ENCODE measurements around the gene KDM4B.

DNA sequence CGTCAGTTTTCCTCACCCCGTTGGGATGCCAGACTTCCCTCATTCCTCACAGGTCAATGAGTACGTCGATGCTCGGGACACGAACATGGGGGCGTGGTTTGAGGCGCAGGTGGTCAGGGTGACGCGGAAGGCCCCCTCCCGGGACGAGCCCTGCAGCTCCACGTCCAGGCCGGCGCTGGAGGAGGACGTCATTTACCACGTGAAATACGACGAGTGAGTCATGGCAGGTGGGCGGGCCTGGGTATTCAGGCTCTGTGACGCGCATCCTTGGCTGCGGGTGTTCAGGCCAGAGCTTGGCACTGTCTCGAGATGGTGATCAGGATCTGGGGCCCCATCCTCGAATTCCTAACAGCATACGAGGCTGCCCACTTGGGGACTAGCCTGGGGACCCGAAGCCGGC, 38.2 kb upstream of the KDM4B start:
- TF ChIP-seq BRCA1 (IDR thresholded peaks at IDR 0.05; ENCODE audit: low read depth, low read length) (no peak), EP300 (IDR thresholded peaks at IDR 0.05; ENCODE audit: borderline replicate concordance in 1 of 2, low read depth in 2 of 2, low read length in 2 of 2) (no peak)
- TF ChIP-seq, protein P1, sequence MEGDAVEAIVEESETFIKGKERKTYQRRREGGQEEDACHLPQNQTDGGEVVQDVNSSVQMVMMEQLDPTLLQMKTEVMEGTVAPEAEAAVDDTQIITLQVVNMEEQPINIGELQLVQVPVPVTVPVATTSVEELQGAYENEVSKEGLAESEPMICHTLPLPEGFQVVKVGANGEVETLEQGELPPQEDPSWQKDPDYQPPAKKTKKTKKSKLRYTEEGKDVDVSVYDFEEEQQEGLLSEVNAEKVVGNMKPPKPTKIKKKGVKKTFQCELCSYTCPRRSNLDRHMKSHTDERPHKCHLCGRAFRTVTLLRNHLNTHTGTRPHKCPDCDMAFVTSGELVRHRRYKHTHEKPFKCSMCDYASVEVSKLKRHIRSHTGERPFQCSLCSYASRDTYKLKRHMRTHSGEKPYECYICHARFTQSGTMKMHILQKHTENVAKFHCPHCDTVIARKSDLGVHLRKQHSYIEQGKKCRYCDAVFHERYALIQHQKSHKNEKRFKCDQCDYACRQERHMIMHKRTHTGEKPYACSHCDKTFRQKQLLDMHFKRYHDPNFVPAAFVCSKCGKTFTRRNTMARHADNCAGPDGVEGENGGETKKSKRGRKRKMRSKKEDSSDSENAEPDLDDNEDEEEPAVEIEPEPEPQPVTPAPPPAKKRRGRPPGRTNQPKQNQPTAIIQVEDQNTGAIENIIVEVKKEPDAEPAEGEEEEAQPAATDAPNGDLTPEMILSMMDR (IDR thresholded peaks at IDR 0.05; ENCODE audit: control extremely low read depth in 1 of 3, insufficient read depth in 1 of 3, low read depth in 1 of 3, low read length in 3 of 3), result no peak
